ENCODE data around the gene APC2.
"Not testable (repeated sequence)": the region's sequence is repeated elsewhere in the genome, so short reads cannot be mapped to it uniquely, and the experiment has no call there.

APC2 gene

DNA sequence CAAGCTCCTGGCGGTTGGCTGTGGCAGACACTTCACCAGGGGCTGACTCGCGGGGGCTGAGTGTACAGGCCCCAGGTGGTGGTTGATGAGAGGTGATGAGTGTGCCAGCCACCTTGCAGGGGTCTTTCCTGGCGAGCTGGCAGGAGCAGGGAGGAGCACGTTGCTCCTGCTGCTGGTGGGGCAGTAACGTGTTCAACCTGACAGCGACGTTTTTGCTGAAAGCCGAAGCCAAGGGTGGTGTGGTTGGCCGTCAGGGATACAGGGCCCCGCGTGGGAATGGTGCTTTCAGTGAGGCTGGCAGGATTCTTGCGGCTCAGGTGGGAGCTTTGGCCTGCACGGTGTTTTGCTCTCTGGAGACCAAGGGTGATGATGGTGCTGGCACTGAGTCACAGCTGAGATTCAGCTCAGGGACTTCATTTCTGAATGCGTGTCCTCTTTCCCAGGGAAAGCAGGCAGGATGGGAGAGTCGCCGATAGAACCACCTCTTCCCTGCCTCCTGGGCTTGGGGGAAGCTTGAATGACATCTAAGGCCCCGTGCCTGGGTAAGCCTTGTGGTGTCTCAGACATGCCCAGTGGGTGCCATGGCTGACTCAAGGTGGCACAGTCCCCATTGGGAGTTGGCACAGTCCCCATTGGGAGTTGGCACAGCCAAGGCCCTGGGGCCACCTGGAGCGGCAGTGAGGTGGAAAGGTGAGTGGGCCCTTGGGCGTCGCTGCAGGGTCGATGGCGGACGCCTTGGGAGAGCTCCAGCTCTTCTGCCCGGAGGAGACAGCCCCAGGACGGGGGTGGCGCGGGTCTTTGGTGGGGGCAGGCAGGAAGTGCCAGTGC is 33.7 kb upstream of the APC2 start:
- no peak for DNase-seq (ENCODE audit: low spot score)

DNA sequence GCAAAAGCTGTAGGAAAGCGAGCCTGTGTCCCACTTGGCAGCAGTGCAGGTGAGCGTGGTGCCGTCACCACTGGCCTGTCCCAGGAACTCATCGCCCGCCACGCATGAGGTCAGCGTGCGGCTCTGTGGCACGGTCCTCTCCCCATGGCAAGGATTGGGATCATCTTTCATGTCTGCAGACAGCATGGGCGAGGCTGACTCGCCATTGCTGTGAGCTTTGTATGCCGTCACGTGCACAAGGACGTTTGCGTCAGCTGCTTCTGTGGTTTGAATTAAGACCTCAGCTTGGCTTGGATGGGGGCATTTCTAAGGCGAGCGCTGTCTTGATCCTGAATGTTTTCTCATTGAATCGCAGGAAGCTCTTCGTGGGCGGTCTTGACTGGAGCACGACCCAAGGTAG is 32.8 kb upstream of the APC2 start:
- no peak for DNase-seq (ENCODE audit: low spot score)

DNA sequence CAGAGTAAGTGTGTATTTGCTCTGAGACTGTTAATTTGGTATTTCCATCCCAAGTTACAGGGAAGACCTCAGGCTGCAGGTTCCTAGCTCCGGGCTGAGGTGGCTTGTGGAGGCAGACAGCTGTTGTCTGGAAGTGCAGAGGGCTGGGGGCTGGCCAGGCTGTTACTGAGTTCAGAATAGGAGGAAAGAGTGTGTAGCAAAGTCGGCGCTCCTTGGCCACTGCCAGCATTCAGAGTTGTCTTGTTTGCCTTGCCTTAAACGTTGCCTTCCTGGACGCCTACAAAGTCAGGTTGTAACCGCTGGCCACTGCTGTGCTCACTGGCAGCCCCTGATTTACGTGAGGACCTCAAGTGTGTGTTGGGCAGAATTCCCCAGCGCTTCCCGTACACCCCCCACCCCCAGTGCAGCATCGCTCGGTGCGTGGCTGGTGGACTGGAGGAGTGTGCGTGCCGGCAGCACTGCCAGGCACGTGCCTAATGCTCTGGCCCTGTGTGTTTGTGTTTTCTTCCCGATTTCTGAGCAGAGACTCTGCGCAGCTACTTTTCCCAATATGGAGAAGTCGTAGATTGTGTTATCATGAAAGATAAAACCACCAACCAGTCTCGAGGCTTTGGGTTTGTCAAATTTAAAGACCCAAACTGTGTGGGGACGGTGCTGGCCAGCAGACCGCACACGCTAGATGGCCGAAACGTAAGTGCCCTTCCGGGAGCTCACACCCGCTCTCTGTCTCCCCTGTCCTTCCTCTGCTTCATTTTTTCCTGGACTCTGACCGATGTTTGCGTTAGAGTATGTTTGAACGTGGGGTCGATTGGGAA is 32.0 kb upstream of the APC2 start:
- DNase-seq (ENCODE audit: low spot score) = no peak

DNA sequence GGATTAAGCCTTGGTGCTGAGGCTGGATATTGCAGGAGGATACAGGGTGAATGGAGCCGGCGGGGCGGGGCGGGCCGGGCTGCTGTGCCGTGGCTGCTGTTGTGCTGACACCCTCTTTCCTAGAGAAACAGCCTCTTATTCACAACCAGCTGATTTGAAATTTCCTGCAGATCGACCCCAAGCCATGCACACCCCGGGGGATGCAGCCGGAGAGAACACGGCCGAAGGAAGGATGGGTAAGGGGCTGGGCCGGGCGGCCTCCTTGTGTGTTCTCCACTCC is 31.5 kb upstream of the APC2 start:
- no peak for DNase-seq (ENCODE audit: low spot score)

DNA sequence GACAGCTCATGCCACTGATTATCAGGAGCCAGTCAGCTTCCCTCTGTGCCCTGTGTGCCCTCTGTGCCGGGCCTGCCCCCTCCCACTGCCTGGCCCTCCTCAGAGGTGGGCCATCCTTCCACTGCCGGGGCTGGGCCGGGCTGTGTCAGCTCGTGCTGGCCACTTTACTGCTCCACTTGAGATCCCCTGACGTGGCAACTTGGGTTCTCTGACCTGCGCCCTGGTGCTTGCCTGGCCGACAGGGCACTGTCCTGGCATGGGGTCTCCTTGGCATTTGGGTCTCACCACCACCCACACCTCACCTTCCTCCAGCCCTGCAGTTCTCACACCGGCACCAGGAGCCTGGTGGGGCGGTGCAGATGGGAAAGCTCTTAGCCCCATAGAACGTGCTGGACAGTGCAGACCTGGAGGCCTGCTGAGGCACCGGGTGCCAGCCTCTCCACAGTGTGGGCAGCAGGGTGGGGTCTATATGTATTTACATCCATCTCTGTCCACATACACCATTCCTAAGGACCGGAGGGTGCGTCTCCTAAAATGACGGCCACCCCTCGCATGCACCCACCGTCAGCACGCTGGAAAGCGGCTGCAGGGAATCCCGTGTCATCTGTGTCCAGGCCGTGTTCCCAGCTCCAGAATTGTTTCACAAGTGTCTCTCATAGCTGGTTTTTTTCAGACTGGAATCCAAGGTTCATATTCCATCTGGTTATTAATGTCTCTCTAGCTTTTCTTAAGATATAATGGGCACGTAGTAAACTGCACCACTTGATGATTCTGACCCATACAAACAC is 30.8 kb upstream of the APC2 start:
- DNase-seq (ENCODE audit: low spot score) = no peak

DNA sequence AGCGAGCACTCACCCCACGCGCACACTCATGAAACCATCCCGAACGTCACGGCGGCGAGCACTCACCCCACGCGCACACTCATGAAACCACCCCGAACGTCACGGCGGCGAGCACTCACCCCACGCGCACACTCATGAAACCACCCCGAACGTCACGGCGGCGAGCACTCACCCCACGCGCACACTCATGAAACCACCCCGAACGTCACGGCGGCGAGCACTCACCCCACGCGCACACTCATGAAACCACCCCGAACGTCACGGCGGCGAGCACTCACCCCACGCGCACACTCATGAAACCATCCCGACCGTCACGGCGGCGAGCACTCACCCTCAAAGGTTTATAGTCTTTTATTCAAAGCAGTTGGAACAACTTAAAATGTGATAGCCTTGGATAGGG is 29.8 kb upstream of the APC2 start:
- not testable (repeated sequence) for DNase-seq (ENCODE audit: low spot score)

DNA sequence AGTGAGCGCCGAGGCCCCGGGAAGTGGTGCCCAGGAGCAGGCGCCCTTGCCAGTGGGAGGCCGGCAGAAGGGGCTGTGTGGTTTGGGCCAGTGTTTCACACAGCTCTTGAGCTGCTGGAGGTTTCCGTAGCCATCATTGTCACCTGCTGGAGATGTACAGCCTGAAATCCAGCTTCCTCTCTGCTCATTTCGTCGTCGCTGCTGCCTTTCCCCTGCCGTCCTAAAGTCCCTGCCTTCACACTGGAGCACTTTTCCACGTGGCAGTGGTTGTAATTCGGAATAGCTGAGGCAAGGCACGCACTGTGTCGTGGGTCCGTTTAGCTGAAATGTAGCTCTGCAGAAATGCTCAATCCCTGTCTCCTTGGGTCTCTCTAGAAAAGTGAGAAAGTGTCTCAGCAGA is 29.3 kb upstream of the APC2 start:
- no peak for DNase-seq (ENCODE audit: low spot score)

DNA sequence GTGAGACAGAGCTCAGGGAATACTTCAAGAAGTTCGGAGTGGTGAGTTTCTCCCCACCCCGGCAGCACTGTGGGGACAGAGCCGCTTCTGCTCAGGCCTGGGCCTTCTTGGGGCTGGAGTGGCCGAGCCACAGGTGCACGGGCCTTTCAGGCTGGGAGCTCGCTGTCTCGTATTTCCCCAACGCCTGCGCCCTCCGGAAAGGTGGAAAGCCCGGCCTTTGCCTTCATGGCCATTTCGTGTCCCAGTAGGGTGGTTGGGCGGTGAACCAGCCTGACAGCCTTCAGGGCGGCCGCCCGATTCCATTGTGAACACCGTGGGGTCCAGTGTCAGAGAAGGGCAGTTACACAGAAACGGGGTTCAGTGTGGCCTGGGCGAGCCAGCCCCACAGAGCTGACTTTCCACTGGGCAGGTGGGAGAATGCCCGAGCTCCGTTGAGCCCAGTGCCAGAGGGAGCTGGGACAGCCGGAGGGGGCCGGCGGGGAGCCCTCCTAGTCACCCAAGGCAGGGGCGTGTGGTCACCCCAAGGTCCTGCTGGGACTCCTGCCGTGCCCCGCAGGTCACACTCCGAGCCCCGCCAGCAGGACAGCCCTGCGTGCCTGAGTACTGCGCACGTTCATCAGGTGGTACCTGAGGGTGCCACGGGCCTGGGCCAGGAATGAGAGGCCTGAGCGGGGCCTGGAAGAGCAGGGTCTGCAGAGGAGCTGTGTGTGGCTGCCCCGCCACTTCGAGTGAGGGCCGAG is 28.5 kb upstream of the APC2 start:
- DNase-seq (ENCODE audit: low spot score) = no peak

DNA sequence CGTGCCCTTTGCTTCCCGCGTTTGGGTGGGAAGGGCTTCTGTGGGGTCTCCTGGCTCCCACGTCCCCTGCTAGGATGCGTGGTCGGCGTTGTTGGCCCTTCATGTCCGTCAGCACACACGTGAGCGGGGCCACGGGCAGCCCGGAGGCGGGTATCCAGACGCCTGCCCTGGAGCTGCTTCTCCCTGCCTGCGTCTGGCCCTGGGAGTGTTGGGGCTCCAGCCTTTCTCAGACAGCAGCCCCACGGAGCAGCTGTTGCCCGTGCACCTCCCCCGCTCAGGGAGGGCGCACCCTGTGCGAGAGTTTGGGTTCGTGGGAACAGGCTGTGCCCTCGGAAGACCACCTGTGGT is 28.0 kb upstream of the APC2 start:
- DNase-seq (ENCODE audit: low spot score) = no peak

DNA sequence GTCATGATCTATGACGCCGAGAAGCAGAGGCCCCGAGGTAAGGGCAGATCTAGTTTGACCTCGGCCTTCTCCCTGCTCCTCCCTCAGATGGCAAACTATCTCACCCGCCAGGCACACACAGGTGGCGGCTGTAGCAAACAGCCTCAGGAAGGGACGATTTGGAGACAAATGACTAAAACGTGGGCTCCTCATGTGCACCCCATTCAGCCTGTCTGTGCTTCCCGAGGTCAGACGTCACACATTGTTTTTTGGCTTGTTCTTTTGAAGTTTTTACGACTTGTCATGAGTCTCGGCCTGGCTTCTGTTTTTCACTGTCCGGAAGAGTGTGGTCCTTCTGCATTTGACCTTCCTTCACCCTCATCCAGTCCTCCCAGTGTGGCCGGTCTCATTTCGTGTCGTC is 27.6 kb upstream of the APC2 start:
- DNase-seq (ENCODE audit: low spot score) = no peak

DNA sequence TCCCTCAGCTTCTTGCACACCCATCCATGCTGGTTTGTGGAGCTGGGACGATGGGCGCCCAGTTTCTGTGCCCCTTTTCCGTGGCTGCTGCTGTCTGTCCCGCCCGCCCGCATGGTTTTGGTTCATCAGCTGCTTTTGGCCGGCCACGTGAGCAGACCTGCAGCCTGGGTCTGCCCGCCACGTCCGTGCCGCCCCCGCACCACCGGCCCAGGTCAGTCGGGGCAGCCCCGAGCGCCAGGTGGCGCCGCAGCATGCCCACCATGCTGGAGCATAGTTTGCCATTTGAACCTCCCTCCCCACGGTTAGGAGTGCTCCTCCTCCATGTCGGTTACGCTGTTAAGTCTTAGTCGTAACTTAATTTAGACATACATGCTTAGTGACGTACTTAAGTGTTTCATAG is 27.0 kb upstream of the APC2 start:
- DNase-seq (ENCODE audit: low spot score) = no peak

DNA sequence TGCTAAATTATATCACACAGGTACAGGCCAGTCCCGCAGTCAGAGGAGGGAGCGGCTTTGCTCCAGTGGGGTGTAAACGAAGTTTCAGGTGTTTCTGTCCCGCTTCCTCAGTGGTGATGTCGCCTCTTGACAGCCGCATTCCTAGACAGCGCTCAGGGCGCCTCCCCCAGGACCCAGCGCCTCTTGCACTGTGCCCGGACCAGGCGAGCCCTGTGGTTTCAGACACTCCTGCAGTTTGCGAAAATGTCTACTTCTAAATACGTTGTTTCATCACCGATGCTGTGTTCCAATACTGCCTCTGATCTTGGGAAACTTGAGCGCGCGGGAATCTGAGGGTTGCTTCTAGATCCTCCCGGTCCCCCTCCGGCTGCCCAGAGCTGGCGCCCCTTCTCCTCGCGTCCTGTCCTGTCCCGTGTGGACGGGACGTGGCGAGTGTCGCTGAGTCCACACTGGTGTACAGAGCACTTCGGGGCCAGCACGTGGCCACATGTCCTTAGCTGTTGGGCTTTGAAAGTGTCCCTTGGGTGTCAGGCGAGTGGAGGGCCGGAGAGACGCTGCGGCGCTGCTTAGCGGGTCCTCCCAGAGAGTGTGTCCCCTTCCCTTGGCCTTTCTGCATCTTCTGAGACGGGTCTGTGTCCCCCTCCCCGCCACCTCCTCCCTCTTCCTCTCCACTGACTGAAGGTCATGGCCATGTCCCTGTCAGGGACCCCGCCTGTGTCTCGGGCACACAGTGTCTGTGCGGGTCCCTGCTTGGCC is 26.3 kb upstream of the APC2 start:
- no peak for DNase-seq (ENCODE audit: low spot score)

DNA sequence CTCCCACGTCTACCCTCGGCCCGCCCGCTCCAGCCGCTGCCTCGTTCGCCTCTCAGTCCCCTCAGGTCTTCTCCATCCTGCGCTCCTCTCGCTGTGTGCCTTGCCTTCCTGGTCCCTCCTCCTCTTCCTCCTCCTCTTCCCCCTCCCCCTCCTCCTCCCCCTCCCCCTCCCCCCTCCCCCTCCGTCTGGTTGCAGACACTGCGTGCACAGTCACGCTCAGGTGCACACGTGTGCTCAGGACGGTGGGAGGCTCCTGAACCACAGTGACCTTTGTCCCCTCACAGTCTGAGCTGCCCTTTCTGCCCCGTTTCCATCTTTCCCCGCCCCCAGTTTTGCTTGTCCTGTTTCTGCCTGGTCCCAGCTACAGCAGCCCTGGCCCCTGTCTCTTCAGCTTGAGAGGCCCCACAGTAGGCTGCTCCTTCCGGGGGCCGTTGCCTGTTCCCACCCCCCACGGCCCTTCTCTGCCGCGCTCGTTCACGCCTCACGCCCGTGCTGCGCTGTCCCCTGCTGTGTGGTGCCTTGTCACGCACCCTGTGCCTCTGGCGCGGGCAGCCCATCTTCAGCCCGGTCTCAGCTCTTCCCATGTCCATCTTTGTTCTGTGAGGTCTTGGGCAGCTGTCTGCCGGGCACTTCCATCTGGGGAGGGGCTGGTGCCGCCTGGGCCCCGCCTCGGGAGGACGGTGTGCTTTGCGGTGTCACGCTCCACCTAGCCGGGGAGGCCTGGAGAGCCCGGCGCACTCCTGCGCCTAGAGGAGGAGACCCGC is 25.5 kb upstream of the APC2 start:
- DNase-seq (ENCODE audit: low spot score) = no peak

DNA sequence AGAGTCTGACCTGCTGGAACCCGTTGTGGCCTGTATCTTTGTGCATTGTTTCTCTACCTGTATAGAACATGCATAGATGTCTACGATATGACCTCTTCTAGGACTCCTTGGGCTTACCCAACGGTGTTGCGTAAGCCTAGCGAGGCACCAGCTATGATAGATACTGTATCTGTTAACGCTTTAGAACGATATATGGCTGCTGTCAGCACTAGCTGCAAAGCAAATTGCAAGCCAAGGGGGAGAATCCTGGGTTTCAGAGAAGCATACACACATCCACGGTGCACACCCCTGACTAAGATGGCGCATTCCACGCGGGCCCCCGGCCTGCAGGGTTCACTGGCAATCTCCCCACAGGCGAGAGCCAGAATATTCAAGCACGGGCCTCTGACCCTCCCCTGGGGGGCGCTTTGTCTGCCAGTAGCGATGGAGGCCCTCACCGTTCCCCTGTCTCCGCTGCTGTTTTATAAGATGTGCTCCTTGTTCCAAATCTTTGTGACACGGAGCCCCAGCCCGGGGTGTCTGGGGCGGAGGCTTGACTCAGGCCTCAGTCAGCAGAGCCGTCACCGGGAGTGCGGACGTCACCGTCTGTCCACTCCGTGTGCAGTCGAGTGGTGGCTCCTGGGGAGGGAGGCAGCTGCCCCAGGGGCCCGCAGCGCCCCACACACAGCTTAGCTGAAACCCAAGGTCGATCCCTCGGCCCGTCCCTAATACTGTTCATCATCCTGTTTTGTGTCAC is 24.7 kb upstream of the APC2 start:
- no peak for DNase-seq (ENCODE audit: low spot score)

DNA sequence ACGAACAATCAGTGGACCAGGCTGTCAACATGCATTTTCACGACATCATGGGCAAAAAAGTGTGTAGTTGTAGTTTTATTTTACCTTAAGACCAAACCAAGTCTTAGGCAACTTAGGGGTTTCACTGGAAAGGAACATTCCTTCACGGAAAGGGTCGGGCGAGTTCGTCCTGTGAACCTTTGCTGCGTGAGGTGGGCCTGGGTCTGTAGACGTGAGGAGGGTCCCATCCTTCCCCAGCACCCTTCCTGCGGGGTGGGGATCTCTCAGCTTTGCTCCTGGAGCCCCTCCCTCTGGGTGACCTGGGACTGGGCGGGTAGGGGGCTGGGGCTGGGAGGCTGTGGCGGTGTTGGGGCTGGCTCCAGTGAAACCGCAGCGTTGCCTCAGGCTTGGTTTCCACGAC is 24.0 kb upstream of the APC2 start:
- DNase-seq (ENCODE audit: low spot score) = no peak

DNA sequence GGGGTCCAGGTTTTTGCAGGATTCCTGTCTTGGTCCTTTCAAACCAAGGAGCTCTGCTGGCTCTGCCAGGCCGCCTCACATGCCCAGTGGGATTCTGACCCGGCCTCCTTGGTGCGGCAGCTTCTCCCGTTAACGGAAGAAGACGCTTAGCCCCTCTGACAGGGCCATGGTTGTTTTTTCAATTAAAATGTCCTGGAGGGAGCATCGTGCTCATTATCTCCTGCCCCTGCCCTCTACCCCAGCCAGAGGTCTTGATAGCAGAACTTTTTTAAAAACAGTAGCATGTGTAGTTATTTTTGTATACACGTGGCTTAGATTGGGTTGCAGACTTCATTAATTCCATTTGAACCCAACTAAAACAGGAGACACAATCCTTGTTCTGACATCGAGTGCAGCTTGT is 23.2 kb upstream of the APC2 start:
- DNase-seq (ENCODE audit: low spot score) = no peak

DNA sequence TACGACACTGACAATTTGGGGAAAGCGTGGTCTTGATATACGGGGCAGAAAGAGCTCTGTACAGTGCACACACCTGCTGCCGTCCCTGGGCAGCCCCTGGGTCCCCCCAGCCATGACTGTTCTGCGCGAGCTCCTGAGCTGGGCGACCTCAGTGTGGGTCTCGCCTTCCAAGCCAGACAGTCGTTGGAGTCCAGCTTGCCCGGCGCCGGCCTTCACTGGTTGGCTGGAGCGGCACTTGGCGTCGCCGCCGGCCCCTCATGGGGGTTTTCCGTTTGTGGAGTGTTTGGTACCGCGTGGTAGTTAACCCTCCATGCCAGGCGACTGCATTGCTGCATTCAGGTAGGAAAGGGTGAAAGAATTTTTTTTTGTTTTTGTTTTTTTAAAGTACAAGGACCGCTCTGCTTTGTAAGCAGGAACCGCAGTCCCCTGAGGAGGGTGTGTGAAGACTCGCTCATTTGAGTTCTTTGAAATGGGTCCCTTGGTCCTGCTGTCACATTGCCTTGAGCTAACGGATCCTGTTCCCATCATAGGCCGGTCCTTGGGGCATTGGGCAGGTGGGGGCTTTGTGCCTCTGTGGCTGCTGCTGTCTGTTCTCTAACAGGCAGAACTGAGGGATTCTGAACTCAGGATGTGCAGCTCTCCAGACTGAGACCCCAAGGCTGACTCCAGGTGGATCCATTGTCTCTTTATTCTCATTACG is 22.6 kb upstream of the APC2 start:
- no peak for DNase-seq (ENCODE audit: low spot score)

DNA sequence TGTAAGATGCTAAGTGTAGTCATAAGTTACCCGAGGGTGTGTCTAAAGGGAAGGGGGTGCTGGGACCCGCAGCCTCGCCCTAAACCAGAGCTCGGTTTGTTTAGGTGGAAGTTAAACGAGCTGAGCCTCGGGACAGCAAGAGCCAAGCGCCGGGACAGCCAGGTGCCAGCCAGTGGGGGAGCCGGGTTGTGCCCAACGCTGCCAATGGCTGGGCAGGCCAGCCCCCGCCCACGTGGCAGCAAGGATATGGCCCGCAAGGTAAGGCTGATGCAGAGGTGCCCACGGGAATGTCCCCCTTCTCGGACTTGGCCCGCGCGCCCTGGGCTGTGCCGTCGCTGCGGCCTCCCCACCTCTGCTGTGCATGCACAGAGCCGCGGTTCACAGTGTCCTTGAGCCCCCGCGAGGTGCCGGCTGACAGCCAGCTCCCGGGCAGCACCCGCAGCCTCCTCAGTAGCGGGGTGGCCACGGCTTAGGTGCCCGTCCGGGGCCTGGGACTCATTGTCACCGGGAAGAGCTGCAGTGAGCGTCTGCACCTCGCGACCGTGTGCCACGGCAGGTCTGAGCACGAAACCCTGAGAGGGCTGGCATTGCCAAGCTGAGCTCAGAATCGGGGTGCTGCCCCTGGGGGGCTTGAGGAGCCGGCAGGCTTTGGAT is 21.1 kb upstream of the APC2 start:
- no peak for DNase-seq (ENCODE audit: low spot score)

DNA sequence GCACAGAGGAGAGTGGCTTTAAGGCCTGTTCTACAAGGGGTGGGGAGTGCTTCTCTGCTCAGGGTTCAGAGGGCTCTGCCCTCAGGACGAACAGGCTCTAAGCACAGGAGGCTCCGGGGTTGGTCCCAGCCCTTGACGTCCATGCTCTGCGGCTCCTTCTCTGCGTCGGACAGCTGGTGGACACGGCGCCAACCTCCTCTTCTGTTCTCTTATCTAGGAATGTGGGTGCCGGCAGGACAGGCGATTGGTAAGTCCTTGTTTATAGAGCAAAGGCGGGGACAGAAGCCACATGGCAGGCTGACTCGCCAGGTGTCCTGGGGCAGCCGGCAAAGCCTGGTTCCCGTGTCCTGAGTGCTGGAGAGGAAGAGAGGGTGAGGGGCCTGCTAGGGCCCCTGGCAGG is 20.2 kb upstream of the APC2 start:
- no peak for DNase-seq (ENCODE audit: low spot score)

Data from kidney capillary endothelial cell (primary cell).